ENCODE measurements around the gene WWOX.

Gene WWOX

GRCh38 chr16:78348886-78349285, 249.4 kb downstream of the WWOX start:
- Histone ChIP-seq H2AFZ (ENCODE audit: low read depth, low read length) (no peak overlapping the region), H3K4me3 (ENCODE audit: low read depth in 1 of 2, low read length in 2 of 2) (no peak overlapping the region), H3K9me3 (ENCODE audit: insufficient read depth, low read length, severe bottlenecking) (no peaks in the 10 kb centered on the region), H3K4me1 (ENCODE audit: insufficient read depth, low read length) (no peaks in the 10 kb centered on the region), H3K27me3 (ENCODE audit: insufficient read depth, low read length, poor library complexity) (no peaks in the 10 kb centered on the region), H4K20me1 (ENCODE audit: insufficient read depth, low read length) (no peaks in the 10 kb centered on the region), H3K27ac (ENCODE audit: low read length) (no peak overlapping the region), H3K4me2 (ENCODE audit: insufficient read depth, low read length) (no peak overlapping the region), H3K79me2 (ENCODE audit: insufficient read depth, low read length) (no peaks in the 10 kb centered on the region), H3K36me3 (ENCODE audit: insufficient read depth, low read length) (no peaks in the 10 kb centered on the region), H3K9ac (ENCODE audit: low read depth, low read length) (no peak overlapping the region)
- TF ChIP-seq CTCF (IDR thresholded peaks at IDR 0.05; ENCODE audit: borderline replicate concordance, extremely low read depth, low read length, poor library complexity, severe bottlenecking) (no peak), EZH2 (IDR thresholded peaks at IDR 0.05; ENCODE audit: borderline replicate concordance, low read depth, low read length, severe bottlenecking) (no peak)
- DNase-seq, result no peak
- ATAC-seq (ENCODE audit: insufficient read depth, low read depth), result no peak

- Histone ChIP-seq H3K79me2 (ENCODE audit: insufficient read depth, low read length) (no peaks in the 10 kb centered on the region), H3K4me2 (ENCODE audit: insufficient read depth, low read length) (no peak overlapping the region), H3K27me3 (ENCODE audit: insufficient read depth, low read length, poor library complexity) (no peaks in the 10 kb centered on the region), H3K27ac (ENCODE audit: low read length) (no peak overlapping the region), H4K20me1 (ENCODE audit: insufficient read depth, low read length) (no peaks in the 10 kb centered on the region), H3K36me3 (ENCODE audit: insufficient read depth, low read length) (no peaks in the 10 kb centered on the region), H2AFZ (ENCODE audit: low read depth, low read length) (no peak overlapping the region), H3K4me3 (ENCODE audit: low read depth in 1 of 2, low read length in 2 of 2) (no peak overlapping the region), H3K9ac (ENCODE audit: low read depth, low read length) (no peak overlapping the region), H3K4me1 (ENCODE audit: insufficient read depth, low read length) (no peaks in the 10 kb centered on the region), H3K9me3 (ENCODE audit: insufficient read depth, low read length, severe bottlenecking) (no peaks in the 10 kb centered on the region)
- DNase-seq (no peak), ATAC-seq (ENCODE audit: insufficient read depth, low read depth) (no peak)
- TF ChIP-seq CTCF (IDR thresholded peaks at IDR 0.05; ENCODE audit: borderline replicate concordance, extremely low read depth, low read length, poor library complexity, severe bottlenecking) (no peak), EZH2 (IDR thresholded peaks at IDR 0.05; ENCODE audit: borderline replicate concordance, low read depth, low read length, severe bottlenecking) (no peak)
These were observed 252.7 kb downstream of the WWOX start for GRCh38 chr16:78352184-78352583.

GRCh38 chr16:78353640-78354275, 254.3 kb downstream of the WWOX start:
- Histone ChIP-seq H3K27ac (ENCODE audit: low read length) (no peak overlapping the region), H3K4me3 (ENCODE audit: low read depth in 1 of 2, low read length in 2 of 2) (no peak overlapping the region), H3K9ac (ENCODE audit: low read depth, low read length) (no peak overlapping the region), H3K79me2 (ENCODE audit: insufficient read depth, low read length) (no peaks in the 10 kb centered on the region), H2AFZ (ENCODE audit: low read depth, low read length) (no peak overlapping the region), H3K27me3 (ENCODE audit: insufficient read depth, low read length, poor library complexity) (no peaks in the 10 kb centered on the region), H3K36me3 (ENCODE audit: insufficient read depth, low read length) (no peaks in the 10 kb centered on the region), H3K4me2 (ENCODE audit: insufficient read depth, low read length) (no peak overlapping the region), H4K20me1 (ENCODE audit: insufficient read depth, low read length) (no peaks in the 10 kb centered on the region), H3K9me3 (ENCODE audit: insufficient read depth, low read length, severe bottlenecking) (no peaks in the 10 kb centered on the region), H3K4me1 (ENCODE audit: insufficient read depth, low read length) (no peaks in the 10 kb centered on the region)
- DNase-seq, result no peak
- ATAC-seq (ENCODE audit: insufficient read depth, low read depth), result no peak
- TF ChIP-seq CTCF (IDR thresholded peaks at IDR 0.05; ENCODE audit: borderline replicate concordance, extremely low read depth, low read length, poor library complexity, severe bottlenecking), result no peak
- no peak for TF ChIP-seq EZH2 (IDR thresholded peaks at IDR 0.05; ENCODE audit: borderline replicate concordance, low read depth, low read length, severe bottlenecking)
